IPS DF 6.9 (cell line): ENCODE results near the gene ST8SIA4.
A peak's percentile ranks its signal among the peaks of the same experiment; 100 is the strongest.

Experiments
- DNase-seq: peaks from one replicate; pipeline ENCODE4 v3.0.0-alpha.2; 2013; ENCODE audit warnings: low read depth, low spot score
- H3K27ac ChIP-seq: one replicate; pipeline ENCODE4 v1.5.1; 2013; ENCODE audit warnings: low read length, control low read depth
- H3K27me3 ChIP-seq: 2 replicates; pipeline ENCODE4 v1.6.1; 2013; ENCODE audit warnings: mild to moderate bottlenecking, low read length; ENCODE audit not compliant: control insufficient read depth, insufficient read depth
- H3K36me3 ChIP-seq: 2 replicates; pipeline ENCODE4 v1.6.1; 2013; ENCODE audit warnings: low read length; ENCODE audit not compliant: control insufficient read depth, insufficient read depth
- H3K4me1 ChIP-seq: 2 replicates; pipeline ENCODE4 v1.6.1; 2013; ENCODE audit warnings: low read length; ENCODE audit not compliant: control insufficient read depth, insufficient read depth
- H3K4me3 ChIP-seq: 2 replicates; pipeline ENCODE4 v1.5.1; 2013; ENCODE audit warnings: mild to moderate bottlenecking, low read length
- H3K9me3 ChIP-seq: 2 replicates; pipeline ENCODE4 v1.6.1; 2013; ENCODE audit warnings: low read length, inconsistent platforms; ENCODE audit not compliant: control insufficient read depth, insufficient read depth
- WGBS: extraction: QIAGEN DNeasy Blood & Tissue Kit; methylation state at CpG from one replicate; pipeline ENCODE4 v1.1.7; 2013; ENCODE audit warnings: mixed read lengths, missing lambda C conversion rate; ENCODE audit not compliant: insufficient read length, insufficient coverage; 5-methylcytosine and 5-hydroxymethylcytosine counted together

ST8SIA4 gene

GRCh38 chr5:100900796-100901781, 2.0 kb downstream of the ST8SIA4 start:
- H3K27ac ChIP-seq, result no peak overlapping the region
- WGBS, result no CpG with 5 or more reads among the region's 47 CpGs
- no peaks in the 10 kb centered on the region for H3K9me3 ChIP-seq
- peak overlapping the region; percentile 43; the same call in 1 of the 2 replicates for H3K4me3 ChIP-seq
- H3K36me3 ChIP-seq, result no peaks in the 10 kb centered on the region
- no peaks in the 10 kb centered on the region; the same call in 1 of the 2 replicates for H3K4me1 ChIP-seq
- DNase-seq, result no peak
- H3K27me3 ChIP-seq, result peaks cover 28% of the 10 kb centered on the region; the same call in 1 of the 2 replicates

GRCh38 chr5:100900142-100900795, 2.8 kb downstream of the ST8SIA4 start:
- H3K27ac ChIP-seq, result no peak overlapping the region
- no peaks in the 10 kb centered on the region for H3K9me3 ChIP-seq
- no CpG with 5 or more reads among the region's 19 CpGs for WGBS
- no peaks in the 10 kb centered on the region for H3K36me3 ChIP-seq
- H3K4me1 ChIP-seq, result no peaks in the 10 kb centered on the region; the same call in 1 of the 2 replicates
- no peak for DNase-seq
- H3K27me3 ChIP-seq, result peaks cover 28% of the 10 kb centered on the region; the same call in 1 of the 2 replicates
- peak overlapping the region; percentile 29; the same call in 1 of the 2 replicates for H3K4me3 ChIP-seq

- Histone ChIP-seq H3K27ac (no peak overlapping the region), H3K36me3 (no peaks in the 10 kb centered on the region), H3K4me3 (no peak overlapping the region), H3K27me3 (peaks cover 28% of the 10 kb centered on the region; the same call in 1 of the 2 replicates), H3K9me3 (no peaks in the 10 kb centered on the region), H3K4me1 (no peaks in the 10 kb centered on the region; the same call in 1 of the 2 replicates)
- no peak for DNase-seq
- WGBS, result no CpG with 5 or more reads among the region's 2 CpGs
Measured at GRCh38 chr5:100899675-100900074, 3.4 kb downstream of the ST8SIA4 start.

- no peak overlapping the region for H3K4me3 ChIP-seq
- no peak for DNase-seq
- H3K36me3 ChIP-seq, result no peaks in the 10 kb centered on the region
- no peak overlapping the region for H3K27ac ChIP-seq
- no CpG with 5 or more reads among the region's 5 CpGs for WGBS
- H3K9me3 ChIP-seq, result no peaks in the 10 kb centered on the region
- H3K27me3 ChIP-seq, result peaks cover 21% of the 10 kb centered on the region; the same call in 1 of the 2 replicates
- H3K4me1 ChIP-seq, result no peaks in the 10 kb centered on the region; the same call in 1 of the 2 replicates
Measured at GRCh38 chr5:100898504-100899346, 4.4 kb downstream of the ST8SIA4 start.

GRCh38 chr5:100896054-100896453, 7.0 kb downstream of the ST8SIA4 start:
- no peaks in the 10 kb centered on the region for H3K36me3 ChIP-seq
- WGBS, result no CpG with 5 or more reads among the region's 2 CpGs
- peaks cover 2% of the 10 kb centered on the region; the same call in 1 of the 2 replicates for H3K27me3 ChIP-seq

GRCh38 chr5:100890461-100891008, 12.5 kb downstream of the ST8SIA4 start:
- Histone ChIP-seq H3K27ac (no peak overlapping the region), H3K9me3 (no peaks in the 10 kb centered on the region), H3K4me1 (no peaks in the 10 kb centered on the region), H3K36me3 (no peaks in the 10 kb centered on the region), H3K4me3 (no peak overlapping the region), H3K27me3 (no peaks in the 10 kb centered on the region)
- DNase-seq, result no peak
- WGBS, result no CpG with 5 or more reads among the region's 3 CpGs

More at GRCh38 chr5:100896054-100896453, 7.0 kb downstream of the ST8SIA4 start:
- Histone ChIP-seq H3K27ac (no peak overlapping the region), H3K4me3 (no peak overlapping the region), H3K4me1 (no peaks in the 10 kb centered on the region), H3K9me3 (no peaks in the 10 kb centered on the region)
- DNase-seq, result no peak

GRCh38 chr5:100889896-100890295, 13.2 kb downstream of the ST8SIA4 start:
- no peaks in the 10 kb centered on the region for H3K27me3 ChIP-seq
- no peaks in the 10 kb centered on the region for H3K36me3 ChIP-seq
- DNase-seq, result no peak
- no peak overlapping the region for H3K4me3 ChIP-seq
- H3K9me3 ChIP-seq, result no peaks in the 10 kb centered on the region
- H3K4me1 ChIP-seq, result no peaks in the 10 kb centered on the region
- H3K27ac ChIP-seq, result no peak overlapping the region
- 100% methylated on average over 1 of the region's 3 CpGs for WGBS

- no peak for DNase-seq
- no peak overlapping the region for H3K27ac ChIP-seq
- no peaks in the 10 kb centered on the region for H3K27me3 ChIP-seq
- H3K4me1 ChIP-seq, result no peaks in the 10 kb centered on the region
- H3K4me3 ChIP-seq, result no peak overlapping the region
- no peaks in the 10 kb centered on the region for H3K36me3 ChIP-seq
- H3K9me3 ChIP-seq, result no peaks in the 10 kb centered on the region
- WGBS, result no CpG with 5 or more reads among the region's 4 CpGs
Measured at GRCh38 chr5:100889165-100889743, 13.8 kb downstream of the ST8SIA4 start.

GRCh38 chr5:100877274-100877673, 25.8 kb downstream of the ST8SIA4 start:
- no CpG with 5 or more reads among the region's 2 CpGs for WGBS
- DNase-seq, result no peak
- H3K27ac ChIP-seq, result no peak overlapping the region
- H3K9me3 ChIP-seq, result no peaks in the 10 kb centered on the region
- H3K27me3 ChIP-seq, result no peaks in the 10 kb centered on the region
- no peaks in the 10 kb centered on the region for H3K36me3 ChIP-seq
- no peaks in the 10 kb centered on the region for H3K4me1 ChIP-seq
- no peak overlapping the region for H3K4me3 ChIP-seq
